GM19328 (cell line): ENCODE results near the gene BFSP1.
A peak's percentile ranks its signal among the peaks of the same experiment; 100 is the strongest.

ENCODE experiments used
- ATAC-seq: cut with Tn5 transposase; IDR thresholded peaks from one replicate; pipeline ENCODE4 v1.9.1; 2021; ENCODE audit warnings: mild to moderate bottlenecking, moderate library complexity; ENCODE audit not compliant: unreplicated experiment

Gene BFSP1

GRCh38 chr20:17558154-17558940 lies 27.2 kb upstream of the BFSP1 start:
- ATAC-seq, result no peak

GRCh38 chr20:17557675-17558006 lies 26.5 kb upstream of the BFSP1 start:
- ATAC-seq, result no peak

- no peak for ATAC-seq
Observed at GRCh38 chr20:17556837-17557674, 25.9 kb upstream of the BFSP1 start.

GRCh38 chr20:17555106-17555505 lies 23.9 kb upstream of the BFSP1 start:
- ATAC-seq, result no peak

DNA sequence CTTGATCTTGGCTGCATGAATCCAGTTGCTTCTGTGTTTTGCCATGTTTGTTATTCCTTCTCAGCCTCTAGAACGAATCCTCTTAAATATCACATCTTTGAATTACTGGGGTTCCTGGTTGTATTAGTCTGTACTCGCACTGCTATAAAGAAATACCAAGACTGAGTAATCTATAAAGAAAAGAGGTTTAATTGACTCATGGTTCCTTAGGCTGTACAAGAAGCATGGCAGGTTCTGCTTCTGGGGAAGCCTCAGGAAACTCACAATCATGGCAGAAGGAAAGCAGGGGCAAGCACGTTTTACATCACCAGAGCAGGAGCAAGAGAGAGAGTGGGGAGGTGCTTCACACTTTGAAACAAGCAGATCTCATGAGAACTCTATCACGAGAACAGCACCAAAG lies 18.0 kb upstream of the BFSP1 start:
- no peak for ATAC-seq

- ATAC-seq, result no peak
Observed at GRCh38 chr20:17545127-17545526, 13.9 kb upstream of the BFSP1 start.

DNA sequence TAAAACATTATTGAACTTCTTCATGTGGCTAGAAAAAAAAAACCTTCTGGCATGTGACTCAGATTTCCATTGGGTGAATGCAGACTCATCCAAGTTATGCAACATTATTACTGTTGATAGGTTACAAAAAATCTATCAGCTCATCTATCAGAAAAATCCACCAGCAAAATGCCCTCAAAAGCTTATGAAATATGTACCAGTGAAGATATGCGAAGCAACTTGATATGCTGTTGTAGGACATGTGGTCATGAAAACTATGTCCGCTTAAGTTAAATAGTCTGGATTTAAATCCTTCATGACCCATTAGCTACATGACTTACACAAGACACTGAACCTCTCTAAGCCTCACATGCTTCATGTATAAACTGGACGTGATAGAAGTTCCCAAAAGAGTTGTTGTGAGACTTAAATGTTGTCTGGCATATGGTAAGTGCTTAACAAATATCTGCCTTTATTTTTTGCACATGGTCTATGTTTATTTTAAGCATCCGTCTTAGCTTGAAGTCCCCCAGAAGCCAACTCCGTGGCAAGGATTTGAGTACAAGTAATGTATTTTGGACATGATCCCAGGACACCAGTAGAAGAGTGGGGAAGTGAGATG lies 12.5 kb upstream of the BFSP1 start:
- no peak for ATAC-seq

DNA sequence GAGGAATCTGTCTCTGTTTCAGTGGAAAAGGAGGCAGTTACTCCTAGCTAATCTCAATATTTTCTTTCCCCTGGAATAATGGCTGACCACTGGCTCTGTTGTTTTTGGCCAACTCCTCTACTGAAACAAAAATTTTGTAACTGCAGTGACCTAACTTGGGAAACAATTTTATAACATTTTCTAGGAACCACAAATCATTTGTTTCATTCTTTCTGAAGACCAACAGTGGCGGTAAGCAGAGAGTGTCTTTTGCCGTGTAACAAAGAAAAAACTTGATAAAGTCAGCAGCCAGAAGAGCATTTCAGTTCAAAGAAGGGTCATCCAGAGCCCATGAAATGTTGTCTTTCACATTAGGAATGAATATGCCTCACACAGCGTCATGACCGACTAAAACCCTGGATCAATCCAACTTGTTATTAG lies 11.8 kb upstream of the BFSP1 start:
- ATAC-seq, result no peak

GRCh38 chr20:17542481-17542880 lies 11.3 kb upstream of the BFSP1 start:
- no peak for ATAC-seq

GRCh38 chr20:17541996-17542395 lies 10.8 kb upstream of the BFSP1 start:
- ATAC-seq, result no peak

DNA sequence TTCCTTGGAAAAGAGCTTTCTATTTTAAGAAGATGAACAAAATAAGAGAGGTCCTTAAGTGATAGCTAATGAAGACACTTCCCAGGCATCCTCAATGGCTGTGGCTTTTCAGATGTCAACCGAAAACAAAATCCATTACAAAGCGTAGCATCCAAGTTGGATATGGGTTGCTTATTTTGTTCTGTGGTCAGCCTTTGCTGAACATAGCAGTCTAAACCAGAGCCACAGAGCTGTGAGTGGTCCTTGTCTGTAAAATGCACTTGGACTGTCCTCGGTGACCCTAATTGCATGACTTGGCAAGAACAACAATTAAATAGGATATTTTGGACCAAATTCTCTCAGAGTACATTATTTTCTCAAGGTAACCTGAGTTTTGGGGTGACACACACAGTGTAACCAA lies 10.4 kb upstream of the BFSP1 start:
- ATAC-seq, result no peak

- ATAC-seq, result no peak
Observed at GRCh38 chr20:17538517-17539170, 7.5 kb upstream of the BFSP1 start.

- no peak for ATAC-seq
Observed at GRCh38 chr20:17537959-17538358, 6.8 kb upstream of the BFSP1 start.

DNA sequence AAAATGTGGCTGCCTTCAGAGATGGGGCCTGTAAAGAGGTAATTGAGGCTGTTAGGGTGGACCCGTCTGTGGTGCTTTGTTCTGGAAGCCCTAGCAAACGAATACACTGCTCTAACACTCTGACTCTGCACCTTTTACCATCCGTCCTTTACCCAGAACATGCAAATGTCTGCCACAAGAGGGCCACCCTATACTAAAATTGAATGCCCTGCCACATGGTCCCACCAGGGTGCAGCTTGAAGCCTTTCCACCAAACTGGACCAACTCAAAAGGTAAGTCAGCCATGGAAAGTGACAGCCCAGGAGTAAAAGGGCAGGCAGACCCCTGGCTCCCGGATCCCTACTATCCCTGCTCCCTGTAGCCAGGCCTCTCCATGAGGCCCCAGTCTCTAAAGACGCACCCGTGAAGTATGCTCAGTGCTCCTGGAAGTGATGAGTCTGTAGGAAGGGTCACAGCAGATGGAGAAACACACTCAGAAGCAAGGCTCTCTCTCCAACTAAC lies 5.8 kb upstream of the BFSP1 start:
- peak; percentile 75 for ATAC-seq

DNA sequence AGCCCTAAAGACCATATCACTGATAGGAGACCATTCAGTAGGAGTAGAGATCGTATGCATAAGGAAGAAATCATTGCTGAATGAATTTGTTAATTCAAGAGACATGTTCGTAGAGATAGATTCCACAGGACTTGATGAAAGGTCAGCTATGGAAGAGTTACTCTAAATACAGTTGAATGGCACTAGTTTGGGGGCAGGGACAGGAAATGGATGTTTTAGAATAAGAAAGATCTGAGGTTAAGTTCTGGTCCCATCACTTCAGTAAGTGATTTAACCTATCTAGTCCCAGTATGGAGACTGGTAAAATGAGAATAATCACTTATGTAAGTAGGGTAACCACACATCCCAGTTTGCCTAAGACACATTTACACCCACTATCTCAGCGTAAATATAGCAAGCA lies 2.9 kb upstream of the BFSP1 start:
- no peak for ATAC-seq

- ATAC-seq, result no peak
Observed at GRCh38 chr20:17533396-17533795, 2.2 kb upstream of the BFSP1 start.

- ATAC-seq, result no peak
Observed at GRCh38 chr20:17531665-17532025, 466 bp upstream of the BFSP1 start.

DNA sequence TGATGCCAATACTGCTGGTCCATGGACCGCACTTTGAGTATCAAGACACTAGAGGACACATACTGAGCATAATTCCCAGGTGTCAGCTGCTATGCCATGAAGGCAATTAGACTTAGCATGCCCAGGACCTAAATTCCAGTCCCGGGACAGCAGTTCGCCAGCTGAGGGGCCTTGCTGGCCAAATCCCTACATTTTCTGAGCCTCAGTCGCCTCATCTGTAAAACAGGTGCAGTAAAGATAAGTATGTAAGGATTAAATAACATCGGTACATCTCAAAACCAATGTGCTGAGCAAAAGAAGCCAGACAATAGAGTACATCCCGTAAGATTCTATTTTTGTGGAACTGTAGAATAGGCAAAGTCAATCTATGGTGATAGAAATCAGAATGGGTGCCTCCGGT lies 1.0 kb downstream of the BFSP1 start:
- ATAC-seq, result no peak

DNA sequence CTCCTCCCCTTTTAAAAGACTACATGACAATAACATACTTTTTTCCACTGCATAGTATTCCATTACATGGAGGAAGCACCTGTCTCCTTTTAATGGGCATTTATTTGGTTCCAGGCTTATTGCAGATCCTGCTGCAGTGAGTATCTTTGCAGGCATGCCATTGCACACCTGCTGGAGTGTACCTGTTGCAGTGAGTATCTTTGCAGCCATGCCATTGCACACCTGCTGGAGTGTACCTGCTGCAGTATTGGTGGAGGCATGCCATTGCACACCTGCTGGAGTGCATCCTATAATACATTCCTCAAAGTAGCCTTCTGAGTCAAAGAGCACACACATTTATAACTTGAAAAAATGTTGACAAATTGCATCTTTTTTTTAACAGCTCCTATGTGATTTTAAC lies 1.6 kb downstream of the BFSP1 start:
- ATAC-seq, result no peak

DNA sequence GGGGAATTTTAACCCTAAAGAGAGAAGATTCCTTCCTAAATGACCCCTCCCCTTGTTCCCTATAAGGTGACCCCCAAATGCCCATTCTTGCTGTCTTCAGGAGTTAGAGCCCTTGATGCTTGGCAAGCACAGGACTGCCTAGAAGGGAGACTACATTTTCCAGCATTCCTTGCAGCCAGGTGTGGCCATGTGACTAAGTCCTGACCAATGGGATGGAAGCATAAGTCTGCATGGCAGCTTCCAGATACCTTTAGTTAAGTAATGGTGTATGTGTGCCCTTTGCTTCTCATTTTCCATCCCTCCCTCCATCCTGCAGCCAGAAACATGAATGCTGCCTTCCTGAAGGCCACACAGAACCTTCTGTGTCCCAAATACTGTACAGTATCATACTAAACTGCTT lies 5.5 kb downstream of the BFSP1 start:
- ATAC-seq, result no peak

DNA sequence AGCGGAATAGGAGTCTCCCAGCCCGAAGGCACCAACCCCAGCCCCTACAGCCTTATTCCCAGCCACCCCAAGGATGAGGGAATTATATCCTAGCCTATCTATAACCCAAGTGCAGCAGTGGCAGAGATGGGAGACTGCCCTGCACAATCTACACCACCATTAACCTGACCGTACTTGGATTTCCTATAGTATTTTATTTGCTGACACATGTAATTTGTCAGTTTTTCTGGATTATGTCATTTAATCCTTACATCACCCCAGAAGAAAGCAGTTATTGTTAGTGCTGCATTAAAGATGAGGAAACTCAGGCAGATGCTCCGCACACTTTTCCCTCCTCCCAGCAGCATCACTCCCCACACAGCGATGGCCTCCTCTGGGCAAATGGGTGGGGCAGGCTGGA lies 6.0 kb downstream of the BFSP1 start:
- ATAC-seq, result no peak
